GM21526 (cell line): ENCODE measurements around the gene HDAC4.

Experiments
- ATAC-seq: cut with Tn5 transposase; IDR thresholded peaks from one replicate; pipeline ENCODE4 v1.9.1; 2021; ENCODE audit warnings: moderate library complexity; ENCODE audit not compliant: unreplicated experiment, low FRiP score

Gene HDAC4

DNA sequence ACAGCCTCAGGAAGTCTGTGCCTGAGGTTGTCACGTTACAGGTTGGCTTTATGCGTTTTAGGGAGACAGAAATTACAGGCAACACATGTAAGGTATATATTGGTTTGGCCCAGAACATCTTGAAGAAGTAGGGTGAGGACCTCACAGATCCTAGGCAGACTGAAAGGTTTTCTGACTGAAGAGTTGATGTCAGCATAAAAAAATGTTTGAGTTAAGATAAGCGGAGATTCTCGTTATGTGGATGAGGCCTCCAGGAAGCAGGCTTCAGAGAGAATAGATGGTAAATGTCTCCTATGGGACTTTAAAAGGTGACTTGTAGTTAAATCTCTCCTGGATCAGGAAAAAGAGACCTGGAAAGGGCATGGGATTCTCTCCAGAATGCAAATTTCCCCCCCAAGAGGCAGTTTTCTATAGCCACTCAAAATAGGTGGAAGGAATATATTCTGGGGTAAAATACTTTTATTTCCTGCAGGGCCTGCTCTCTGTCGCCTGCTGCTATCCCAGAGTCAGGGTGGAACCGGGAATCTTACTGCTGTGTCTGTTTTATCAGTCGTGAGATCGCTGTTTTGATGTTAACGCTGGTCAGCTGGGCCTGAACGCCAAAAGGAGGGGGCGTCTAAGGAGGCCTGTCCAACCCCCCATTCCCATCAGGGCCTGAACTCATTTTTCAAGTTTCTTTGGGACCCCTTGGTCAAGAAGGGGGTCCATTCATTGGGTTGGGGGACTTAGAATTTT, 171.1 kb downstream of the HDAC4 start:
- no peak for ATAC-seq

DNA sequence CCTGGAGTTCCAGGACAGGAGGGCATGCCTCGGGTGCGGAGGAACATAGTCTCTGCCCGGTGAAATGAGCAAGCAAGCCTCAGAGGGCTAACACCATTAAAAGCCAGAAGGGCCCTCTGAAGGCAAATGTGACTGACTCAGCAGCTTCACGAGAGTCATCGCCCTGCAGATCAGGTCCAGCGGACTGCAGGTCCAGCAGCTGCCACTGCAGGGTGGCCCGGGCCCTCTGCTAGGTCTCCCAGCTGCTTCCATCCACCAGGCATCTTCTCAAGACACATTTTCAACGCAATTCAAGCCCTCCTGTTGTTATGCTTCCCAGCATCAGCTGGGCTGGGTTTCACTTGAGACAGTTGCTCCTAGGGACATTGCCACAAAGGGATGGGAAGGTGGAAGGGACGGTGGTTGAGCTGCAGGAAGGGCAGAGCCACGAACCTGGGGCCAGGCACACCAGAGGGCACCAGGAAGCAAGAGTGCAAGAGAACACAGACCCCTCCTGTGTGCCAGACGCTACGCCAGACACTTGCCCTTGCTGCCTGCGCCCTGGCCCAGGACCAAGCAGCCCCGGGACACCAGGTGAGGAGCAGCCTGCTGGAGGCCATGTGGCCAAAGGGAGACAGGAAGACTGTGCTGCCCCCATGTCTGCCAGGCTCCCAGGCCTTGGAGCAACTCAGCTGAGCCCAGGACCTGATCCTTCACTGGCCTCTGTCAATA, 173.0 kb downstream of the HDAC4 start:
- ATAC-seq: no peak

DNA sequence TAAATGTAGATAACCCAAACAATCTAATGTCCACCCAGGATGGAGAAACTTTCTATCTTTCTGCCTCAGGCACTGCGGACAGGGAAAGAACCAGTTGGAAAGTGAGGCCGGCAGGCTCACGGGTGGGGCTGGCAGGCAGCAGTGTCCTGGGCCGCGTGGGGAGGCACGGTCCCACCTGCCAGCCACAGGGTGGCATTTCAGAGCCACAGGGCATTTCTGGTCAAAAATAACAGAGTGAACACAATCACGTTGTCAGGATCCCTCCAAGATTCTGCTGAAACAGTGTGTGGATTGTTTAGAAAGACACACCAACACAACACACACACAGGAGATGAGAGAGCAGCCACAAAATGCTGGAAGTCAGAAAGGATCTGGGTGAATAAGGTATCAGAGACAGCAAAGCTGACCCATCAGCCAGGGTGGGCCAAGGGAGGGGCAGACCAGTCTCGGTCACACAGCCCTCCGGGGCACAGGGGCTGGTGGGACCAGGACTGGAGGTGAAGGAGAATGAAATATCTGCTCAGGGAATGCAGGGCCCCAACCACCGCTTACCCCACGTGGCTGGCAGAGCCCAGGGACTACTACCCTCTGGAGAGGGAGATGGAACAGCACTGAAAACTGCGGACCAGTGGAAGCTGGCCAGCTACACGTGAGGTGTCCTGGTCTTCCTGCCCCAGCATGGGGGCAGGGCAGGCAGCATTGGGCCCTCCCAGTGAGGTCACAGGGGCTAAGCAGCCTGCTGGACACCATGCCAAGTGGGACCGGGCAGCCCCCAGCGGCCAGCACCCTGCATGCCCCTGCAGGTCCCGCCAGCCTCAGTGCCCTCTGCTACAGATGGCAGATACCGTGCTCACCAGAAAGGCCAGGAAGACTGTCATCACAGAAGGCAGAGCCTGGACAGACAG, 173.9 kb downstream of the HDAC4 start:
- no peak for ATAC-seq

DNA sequence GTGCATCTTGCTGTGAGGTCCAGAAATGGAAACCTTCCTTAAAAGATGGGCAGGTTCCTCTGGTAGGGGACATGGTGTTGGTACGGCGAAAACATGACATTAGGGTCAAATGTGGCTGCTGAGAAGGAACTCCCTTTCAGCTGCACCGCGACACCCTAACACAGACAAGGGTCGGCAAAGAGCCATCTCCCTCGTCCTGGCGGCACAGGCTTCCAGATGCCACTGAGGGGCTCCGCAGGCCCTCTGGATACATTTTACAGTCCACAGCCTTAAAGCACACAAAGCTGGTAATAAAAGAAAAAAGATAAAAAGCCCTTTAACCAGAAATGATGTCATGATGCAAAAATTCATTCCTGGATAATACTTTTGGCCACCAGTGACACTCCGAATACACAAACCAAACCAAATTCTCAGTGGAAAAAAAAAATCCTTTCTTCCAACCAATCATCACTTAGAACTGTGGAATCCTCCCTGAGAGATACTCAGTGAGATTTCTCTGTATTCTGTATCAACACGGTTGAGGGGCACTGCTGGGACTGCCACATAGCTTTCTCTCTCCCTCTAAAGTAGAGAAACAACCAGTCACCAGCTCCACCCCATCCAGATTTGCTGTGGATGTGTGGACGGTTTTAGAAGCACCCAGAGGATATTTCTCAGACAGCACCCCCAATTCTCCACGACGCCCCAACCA, 174.8 kb downstream of the HDAC4 start:
- ATAC-seq: no peak

DNA sequence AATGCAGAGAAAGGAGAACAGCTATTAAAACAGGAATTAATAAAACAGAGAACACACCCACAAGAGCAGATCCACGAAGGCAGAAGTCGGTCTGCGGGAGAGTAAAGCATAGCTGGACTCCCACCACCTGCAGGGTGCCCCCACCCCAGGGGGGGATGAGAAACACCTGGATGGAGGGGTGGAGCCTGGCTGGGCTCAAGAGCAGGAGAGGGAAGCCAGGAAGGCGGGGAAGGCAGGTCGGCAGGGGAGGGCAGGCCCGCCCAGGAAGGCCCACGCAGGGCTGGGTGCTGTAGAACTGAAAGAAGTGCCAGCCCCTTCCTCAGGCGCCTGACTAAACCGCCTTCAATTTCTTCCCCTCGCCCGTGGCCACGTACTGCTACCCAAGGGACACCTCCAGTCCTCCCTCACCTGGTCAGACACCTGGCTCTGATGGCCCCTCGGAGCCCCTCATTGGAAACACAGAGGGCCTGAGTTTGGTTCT, 175.4 kb downstream of the HDAC4 start:
- no peak for ATAC-seq

DNA sequence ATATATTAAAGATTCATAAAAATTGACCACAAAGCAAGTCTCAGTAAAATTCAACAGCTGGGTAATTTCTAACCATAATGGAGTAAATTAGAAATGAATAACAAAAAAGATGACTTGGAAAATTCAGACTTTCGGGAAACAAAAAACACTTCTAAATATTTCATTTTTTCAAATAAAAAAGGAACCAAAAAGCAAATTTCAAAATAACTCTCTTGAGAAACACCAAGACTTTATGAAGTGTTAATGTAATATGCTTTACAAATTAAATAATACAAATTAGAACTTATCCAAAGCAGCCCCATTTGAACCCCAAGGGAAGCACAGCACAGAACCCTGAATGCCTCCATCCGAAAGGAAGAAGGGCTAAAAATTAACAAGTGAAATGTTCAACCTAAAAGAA, 175.9 kb downstream of the HDAC4 start:
- ATAC-seq: no peak

DNA sequence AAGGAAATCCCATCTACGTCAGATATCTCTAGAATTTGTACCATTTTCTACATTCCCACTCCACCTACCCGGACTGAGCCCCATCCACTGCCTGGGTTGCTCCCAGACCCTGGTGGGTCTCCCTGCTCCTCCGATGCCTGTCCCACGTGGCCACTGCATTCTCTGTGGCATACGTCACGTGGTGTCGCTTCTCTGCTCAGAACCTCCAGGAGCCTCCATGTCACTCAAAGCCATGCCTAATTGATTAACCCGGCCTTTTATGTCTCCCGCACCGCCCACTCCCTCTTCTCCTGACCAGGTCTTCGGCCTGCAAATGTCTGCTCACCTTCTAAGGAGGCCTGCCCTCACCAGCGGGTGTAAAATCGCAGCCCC, 176.6 kb downstream of the HDAC4 start:
- no peak for ATAC-seq

DNA sequence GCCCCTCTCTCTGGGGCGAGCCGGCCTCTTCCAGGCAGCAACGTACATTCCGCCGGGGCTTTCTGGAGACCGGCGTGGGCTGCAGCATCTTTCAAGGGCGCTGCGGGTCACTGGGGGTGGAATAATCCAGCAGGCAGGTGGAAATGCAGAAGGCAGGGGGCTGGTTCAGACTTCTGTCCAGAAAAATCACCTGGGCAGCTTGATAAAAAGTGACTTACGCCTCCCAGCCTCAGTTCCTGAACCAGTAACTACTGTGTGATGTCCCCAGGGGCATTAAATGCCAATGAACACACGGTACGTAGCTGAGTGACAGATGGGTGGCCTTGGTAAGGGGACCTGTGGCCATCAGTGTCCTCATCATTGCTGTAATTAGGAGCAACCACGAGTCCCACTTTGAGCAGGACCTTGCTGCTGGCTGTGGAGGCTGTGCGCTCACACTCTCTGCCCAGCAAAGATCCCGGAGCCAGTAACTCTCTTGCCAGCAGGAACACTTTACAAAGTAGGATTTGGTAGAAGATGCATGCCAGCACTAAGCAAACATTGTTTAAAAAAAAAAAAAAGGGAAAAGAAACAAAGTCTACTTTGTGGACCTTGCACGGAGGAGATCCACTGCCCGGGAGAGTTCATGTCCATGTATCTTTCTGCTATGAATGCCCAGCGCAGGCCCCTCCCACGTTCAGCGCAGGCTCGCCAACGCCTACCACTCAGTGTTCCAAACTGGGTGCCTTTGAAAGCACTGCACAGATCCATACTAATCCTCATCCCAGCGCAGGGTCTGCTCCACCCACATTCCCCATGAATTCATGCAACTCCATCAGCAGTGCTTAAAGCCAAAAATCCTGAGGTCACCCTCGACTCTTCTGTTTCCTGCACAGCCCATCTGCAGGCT, 177.3 kb downstream of the HDAC4 start:
- ATAC-seq: no peak

DNA sequence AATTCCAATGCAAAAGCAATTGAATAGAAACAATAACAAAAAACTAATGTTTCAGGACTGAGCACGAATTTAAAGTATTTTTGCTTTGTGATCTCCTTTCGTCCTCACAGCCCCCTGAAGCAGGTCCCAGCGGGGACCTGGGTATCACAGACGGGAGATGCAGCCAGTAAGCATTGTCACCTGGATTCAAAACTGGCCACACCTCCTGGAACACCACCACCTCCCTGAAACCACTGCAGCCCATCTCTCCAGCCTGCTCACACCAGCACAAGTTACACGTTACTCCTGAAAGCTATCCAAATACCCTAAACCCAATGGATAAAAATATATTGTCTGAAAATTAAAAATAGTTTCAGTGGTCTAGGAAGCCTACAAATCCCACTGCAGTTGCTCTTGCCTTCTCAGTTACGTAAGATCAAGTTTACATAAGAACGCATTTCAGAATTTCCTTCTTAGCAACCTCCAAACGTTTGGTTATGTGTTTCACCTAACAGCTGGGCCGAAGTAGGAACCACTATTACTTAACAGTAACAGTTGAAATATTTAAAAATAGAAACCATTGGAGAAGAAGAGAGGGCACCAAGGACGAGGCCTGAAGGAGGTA, 178.0 kb downstream of the HDAC4 start:
- no peak for ATAC-seq

DNA sequence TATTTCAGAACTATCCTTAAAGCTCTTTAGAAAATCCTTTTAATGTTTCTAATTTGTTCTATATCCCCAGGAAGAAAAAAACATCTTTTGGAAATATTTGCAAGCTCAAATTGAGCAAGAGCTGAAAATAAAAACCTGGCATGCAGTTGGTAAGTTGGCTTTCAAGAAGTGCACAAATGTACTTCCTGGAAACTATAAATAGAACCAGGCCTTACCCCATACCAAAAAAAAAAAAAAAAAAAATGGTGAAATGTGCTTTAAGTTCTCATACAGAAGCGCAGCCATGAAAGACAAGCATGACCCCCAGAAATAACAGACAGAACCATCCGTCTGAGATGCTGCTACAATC, 178.5 kb downstream of the HDAC4 start:
- ATAC-seq: no peak

DNA sequence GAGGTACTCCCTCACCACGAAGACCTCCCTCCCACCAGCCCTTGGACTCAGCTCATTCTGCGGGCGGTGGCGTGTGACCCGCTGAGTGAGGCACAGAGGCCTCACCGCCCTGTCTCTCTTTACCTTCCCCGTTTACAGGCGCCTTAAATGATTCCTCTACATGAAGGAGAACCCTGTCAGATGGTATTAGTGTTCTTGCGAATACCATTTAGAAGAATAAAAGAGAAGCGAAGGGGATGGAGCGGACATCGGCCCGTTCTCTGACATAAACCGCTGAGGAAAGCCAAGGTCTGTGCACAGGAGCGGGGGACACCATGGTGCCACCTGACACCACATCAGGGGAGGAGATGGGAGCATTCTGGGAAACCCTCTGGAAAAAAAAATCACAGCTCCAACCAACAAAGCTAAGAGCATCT, 179.8 kb downstream of the HDAC4 start:
- no peak for ATAC-seq

DNA sequence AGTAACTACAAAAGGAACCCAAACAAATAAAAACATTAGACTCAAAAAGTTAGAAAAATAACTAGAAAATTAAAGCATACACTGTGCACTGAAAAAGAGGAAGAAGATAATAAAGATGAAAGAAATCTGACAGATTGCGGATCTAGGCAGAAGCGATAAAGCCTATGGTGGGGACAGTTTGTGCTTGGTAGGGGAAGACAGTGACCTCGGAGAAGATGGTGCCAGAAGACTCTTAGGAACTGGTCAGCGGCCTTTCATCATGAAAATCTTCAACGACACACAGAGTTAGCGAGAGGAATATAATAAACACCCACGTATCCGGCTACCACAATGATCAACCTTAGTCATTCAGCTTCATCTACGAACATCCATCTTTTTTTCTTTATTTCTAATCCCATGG, 180.5 kb downstream of the HDAC4 start:
- no peak for ATAC-seq

DNA sequence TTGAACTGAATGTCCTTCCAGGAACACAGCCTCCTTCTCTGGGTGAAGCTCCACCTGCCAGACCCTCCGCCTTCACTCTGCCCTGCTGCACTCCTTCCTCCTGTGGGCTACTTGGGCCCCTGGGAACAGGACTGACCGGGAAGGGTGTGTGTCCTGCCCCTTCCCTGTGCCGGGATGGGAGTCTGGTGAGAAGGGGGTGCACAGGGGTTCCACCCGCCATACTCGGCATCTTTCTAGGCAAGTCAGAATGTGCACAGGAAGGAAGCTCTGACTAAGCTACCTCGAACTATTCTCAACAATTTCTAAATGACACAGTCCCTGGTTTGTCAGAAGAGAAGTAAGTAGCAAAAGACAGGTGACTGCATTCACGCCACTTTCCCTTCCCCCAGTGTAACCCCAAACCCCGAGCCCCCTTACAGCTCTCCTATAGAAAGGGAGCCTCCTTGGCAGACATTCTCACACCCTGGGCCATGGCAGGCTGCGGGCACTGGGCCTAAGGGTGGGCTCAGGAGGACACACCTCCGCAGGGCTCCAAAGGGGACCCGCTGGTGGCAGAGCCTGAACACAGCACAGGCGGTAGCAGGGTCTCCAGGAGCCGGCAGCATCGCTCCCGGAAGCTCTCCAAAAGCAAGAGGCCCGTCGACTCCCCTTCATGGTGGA, 184.1 kb downstream of the HDAC4 start:
- ATAC-seq: no peak

DNA sequence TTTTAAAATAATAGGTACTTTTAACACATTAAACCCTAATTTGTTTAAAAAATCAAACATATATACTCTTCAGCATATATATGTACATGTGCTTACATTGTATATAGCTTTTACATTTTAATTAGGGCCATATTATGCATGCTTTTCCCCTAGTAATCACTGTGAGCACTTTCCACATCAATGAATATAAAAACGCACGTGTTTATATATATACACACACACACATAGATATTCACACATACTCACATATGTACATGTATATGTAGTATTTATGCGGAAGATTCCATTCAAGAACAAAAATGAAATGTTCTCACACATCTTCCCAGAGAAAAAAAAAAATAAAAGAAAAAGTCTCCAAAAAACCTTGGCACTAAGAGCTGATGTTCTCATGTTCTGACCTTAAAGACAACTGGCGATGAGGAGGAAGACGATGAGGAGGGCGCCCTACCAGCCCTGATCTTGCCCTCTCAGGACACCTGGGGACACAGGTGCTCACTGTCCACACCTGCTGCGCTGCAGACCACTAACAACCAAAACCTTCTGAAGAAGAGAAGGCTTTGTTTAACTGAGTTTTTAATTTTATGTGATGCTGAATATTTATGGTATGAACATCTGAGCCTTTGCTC, 184.7 kb downstream of the HDAC4 start:
- no peak for ATAC-seq

DNA sequence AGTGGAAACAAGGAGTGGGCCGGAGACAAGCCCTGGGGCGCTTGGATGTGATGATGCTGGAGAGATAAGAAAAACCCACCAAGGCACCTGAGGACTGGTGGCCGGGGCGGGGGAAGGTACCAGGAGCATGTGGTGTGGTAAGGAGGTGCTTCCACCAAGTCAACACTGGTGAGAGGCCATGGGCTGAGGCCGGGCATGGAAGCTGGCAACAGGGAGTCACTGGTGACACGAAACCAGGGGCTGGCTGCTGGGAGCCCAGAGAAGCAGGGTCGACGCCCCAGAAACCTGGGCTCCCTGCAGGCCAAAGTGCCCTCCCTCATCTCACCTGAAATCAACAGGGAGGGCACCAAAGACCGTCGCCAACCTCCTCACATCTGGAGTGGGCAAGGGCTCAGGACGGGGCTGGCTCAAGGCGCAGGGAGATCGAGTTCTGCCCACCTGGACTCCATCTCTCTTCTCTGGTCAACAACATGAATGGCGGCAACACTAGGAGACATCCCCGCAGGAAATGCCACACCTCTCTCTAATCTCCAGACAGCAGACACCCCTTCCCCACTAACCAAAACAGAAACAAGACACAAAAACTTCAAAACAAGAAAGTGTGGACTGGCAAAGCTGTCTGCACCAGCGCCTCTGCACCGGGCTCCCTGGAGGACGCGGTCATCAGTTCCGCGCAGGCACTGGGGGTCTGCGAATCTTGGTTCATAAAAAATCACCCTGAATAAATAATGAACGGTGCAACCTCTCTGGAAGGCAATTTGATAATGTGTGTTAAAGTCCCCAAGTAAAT, 185.5 kb downstream of the HDAC4 start:
- no peak for ATAC-seq

DNA sequence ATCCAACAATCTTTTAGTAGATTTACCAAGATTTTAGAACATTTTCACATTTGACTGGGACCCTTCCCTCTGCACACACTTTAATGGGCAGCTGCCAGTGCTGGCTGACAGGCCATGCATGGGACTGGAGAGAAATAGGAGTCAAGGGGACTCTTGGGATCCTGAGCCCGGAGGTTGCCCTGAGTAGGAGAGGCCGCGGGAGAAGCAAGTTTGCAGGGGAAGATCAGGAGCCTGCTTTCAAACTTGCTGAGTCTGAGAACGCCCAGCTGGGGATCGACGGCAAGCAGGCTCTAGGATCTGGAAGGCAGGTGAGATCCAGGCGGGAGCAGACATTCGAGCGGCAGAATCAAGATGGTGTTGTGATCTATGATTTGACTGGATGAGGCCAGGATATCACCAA, 186.1 kb downstream of the HDAC4 start:
- ATAC-seq: no peak

DNA sequence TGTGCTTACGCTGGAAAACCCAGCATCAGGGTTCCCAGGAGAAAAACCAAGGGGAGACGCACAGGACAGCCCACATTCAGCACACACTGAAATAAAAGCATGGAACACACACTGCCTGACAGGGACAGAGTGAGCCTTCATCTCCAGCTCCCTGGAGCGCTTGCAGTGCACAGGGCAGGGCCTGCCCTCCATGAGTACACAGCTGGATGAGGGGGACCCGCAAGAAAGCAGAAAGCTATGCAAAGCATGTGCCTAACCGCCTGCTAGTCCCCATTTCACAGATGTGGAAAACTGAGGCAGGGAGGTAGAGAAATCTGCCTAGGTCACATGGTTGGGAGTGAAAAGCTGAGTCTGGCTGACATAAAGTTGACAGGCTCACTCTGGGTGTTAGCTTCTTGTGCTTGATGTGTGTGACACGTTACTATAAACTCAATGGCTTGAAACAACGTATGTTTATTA, 187.1 kb downstream of the HDAC4 start:
- no peak for ATAC-seq
